Lower leg skin (tissue), 3 donors: ENCODE results near the gene MT1F.

Experiments used
- POLR2A ChIP-seq, 2 donors: fragments of 450-650 bp; IDR thresholded peaks; one replicate each; pipeline ENCODE4 v1.6.1; 2016 to 2017; ENCODE audit warnings: antibody characterized with exemption in 2 of 2, mild to moderate bottlenecking in 1 of 2, moderate library complexity in 1 of 2
- TF ChIP-seq, protein P1 (sequence below), 3 donors: fragments of 450-650 bp; IDR thresholded peaks; one replicate each; pipeline ENCODE4 v1.5.1; 2016; ENCODE audit warnings: antibody characterized with exemption in 3 of 3, mild to moderate bottlenecking in 3 of 3, moderate library complexity in 2 of 3

DNA sequence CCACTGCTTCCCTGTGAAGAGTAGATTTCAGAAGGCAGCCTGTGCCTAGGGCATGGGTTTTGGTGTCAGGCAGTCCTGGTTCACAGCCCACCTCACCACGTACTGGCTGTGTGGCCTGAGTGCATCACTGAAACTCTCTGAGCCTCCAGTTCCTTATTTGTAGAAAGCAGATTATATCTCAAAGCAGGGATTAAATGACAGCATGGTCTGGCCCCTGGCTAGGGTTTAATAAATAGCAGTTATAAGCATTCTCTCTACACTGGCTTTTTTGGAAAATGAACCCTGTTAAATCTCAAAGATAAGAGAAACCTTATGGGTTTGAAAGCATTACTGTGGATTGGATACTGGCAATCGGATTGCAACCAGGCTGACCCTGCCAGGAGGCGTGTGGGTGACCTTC is 28.2 kb upstream of the MT1F start:
- TF ChIP-seq, protein P1, sequence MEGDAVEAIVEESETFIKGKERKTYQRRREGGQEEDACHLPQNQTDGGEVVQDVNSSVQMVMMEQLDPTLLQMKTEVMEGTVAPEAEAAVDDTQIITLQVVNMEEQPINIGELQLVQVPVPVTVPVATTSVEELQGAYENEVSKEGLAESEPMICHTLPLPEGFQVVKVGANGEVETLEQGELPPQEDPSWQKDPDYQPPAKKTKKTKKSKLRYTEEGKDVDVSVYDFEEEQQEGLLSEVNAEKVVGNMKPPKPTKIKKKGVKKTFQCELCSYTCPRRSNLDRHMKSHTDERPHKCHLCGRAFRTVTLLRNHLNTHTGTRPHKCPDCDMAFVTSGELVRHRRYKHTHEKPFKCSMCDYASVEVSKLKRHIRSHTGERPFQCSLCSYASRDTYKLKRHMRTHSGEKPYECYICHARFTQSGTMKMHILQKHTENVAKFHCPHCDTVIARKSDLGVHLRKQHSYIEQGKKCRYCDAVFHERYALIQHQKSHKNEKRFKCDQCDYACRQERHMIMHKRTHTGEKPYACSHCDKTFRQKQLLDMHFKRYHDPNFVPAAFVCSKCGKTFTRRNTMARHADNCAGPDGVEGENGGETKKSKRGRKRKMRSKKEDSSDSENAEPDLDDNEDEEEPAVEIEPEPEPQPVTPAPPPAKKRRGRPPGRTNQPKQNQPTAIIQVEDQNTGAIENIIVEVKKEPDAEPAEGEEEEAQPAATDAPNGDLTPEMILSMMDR (IDR thresholded peaks at IDR 0.05), result no peak
- no peak for TF ChIP-seq POLR2A (IDR thresholded peaks at IDR 0.05)
